PC-9 (cell line): Measurements from ENCODE around the gene TLE3. TPM values are rescaled to one million over a fixed set of nuclear protein-coding genes. Genes with fewer than 3 reads are reported as not detected.

Source experiments
- BruUV-seq: library from RNA; stranded (reverse); fragments of 400-500 nt; replicated peaks from 2 replicates; lab custom pipeline; 2021; lab: Mats Ljungman, UMichigan
- CTCF ChIA-PET: fragments of 300-600 bp; sonication (Branson Sonifier 250); formaldehyde crosslinking; loops from one replicate; lab custom pipeline; 2022; ENCODE audit warnings: antibody characterized with exemption; lab: Charles Lee
- POLR2A ChIA-PET: fragments of 300-600 bp; sonication (Branson Sonifier 250); formaldehyde crosslinking; loops from one replicate; lab custom pipeline; 2022; ENCODE audit warnings: antibody characterized with exemption; ENCODE audit not compliant: unreplicated experiment; lab: Charles Lee
- DNase-seq, 2 experiments: peaks; one replicate each; pipeline versions ENCODE4 v3.0.0 to v3.0.0-alpha.2; 2015 to 2022; ENCODE audit warnings: mixed read lengths in 1 of 2
- H2AFZ ChIP-seq: fragments of 200-600 bp; sonication (generic); 2 replicates; pipeline ENCODE4 v1.8.1; 2017; ENCODE audit warnings: antibody characterized with exemption
- H3F3A ChIP-seq: fragments of 200-600 bp; sonication (generic); 2 replicates; pipeline ENCODE4 v1.8.1; 2017; ENCODE audit warnings: antibody characterized with exemption, mild to moderate bottlenecking, low read depth; ENCODE audit not compliant: insufficient read depth
- H3K27ac ChIP-seq: fragments of 200-600 bp; sonication (generic); 2 replicates; pipeline ENCODE4 v1.6.1; 2016; ENCODE audit warnings: mixed run types
- H3K27me3 ChIP-seq: fragments of 200-600 bp; sonication (generic); 2 replicates; pipeline ENCODE4 v1.6.1; 2016; ENCODE audit warnings: low read depth, mixed run types; ENCODE audit not compliant: insufficient read depth
- H3K36me3 ChIP-seq: fragments of 200-600 bp; sonication (generic); 2 replicates; pipeline ENCODE4 v1.6.1; 2016; ENCODE audit warnings: low read depth, mixed run types
- H3K4me1 ChIP-seq: fragments of 200-600 bp; sonication (generic); replicated peaks from 2 replicates; pipeline ENCODE4 v1.6.1; 2016; ENCODE audit warnings: mixed run types; ENCODE audit not compliant: insufficient read depth
- H3K4me2 ChIP-seq: fragments of 200-600 bp; sonication (generic); 2 replicates; pipeline ENCODE4 v1.6.1; 2017; ENCODE audit warnings: mixed run types
- H3K4me3 ChIP-seq: fragments of 200-600 bp; sonication (generic); 2 replicates; pipeline ENCODE4 v1.6.1; 2016; ENCODE audit warnings: mixed run types
- H3K79me2 ChIP-seq: fragments of 200-600 bp; sonication (generic); 2 replicates; pipeline ENCODE4 v1.6.1; 2017; ENCODE audit warnings: low read depth, mixed run types
- H3K9me2 ChIP-seq: fragments of 200-600 bp; sonication (generic); 2 replicates; pipeline ENCODE4 v1.8.1; 2017; ENCODE audit warnings: mild to moderate bottlenecking; ENCODE audit not compliant: insufficient read depth
- H3K9me3 ChIP-seq: fragments of 200-600 bp; sonication (generic); 2 replicates; pipeline ENCODE4 v1.8.1; 2016; ENCODE audit warnings: low read depth; ENCODE audit not compliant: insufficient read depth
- H4K20me1 ChIP-seq: fragments of 200-600 bp; sonication (generic); 2 replicates; pipeline ENCODE4 v1.8.1; 2017; ENCODE audit not compliant: insufficient read depth
- CTCF ChIP-seq: fragments of 200-600 bp; sonication (generic); conservative IDR thresholded peaks from 2 replicates; pipeline ENCODE4 v1.6.1; 2017; ENCODE audit warnings: mixed run types, antibody characterized with exemption, mild to moderate bottlenecking, moderate library complexity
- EZH2 ChIP-seq: fragments of 200-600 bp; sonication (generic); IDR thresholded peaks from 2 replicates; pipeline ENCODE4 v1.8.0; 2017; ENCODE audit warnings: antibody characterized with exemption, low read depth
- intact Hi-C: fragments of 100-400 bp; cut with micrococcal nuclease; formaldehyde crosslinking; loops from one replicate; pipeline ENCODE4 v1.10.0; 2022; ENCODE audit not compliant: unreplicated experiment
- total RNA-seq: library from RNA; stranded (reverse); gene quantifications from 2 replicates; pipeline ENCODE4 v1.2.3, GENCODE V29; 2021

Gene TLE3
- total RNA-seq, 1 experiment from 2014 or later, result 51.3 TPM

GRCh38 chr15:70043590-70043989, 54.1 kb downstream of the TLE3 start:
- no peaks in the 10 kb centered on the region for H3K79me2 ChIP-seq
- no peak overlapping the region for H2AFZ ChIP-seq
- H4K20me1 ChIP-seq, result no peaks in the 10 kb centered on the region
- no peaks in the 10 kb centered on the region for H3K9me3 ChIP-seq
- no peak overlapping the region for H3K4me3 ChIP-seq
- H3K4me1 ChIP-seq, result no peaks in the 10 kb centered on the region
- no TSS peak for BruUV-seq
- H3K27ac ChIP-seq, result no peak overlapping the region
- H3K9me2 ChIP-seq, result no peaks in the 10 kb centered on the region
- H3K36me3 ChIP-seq, result no peaks in the 10 kb centered on the region
- no peak for TF ChIP-seq EZH2
- no peak for TF ChIP-seq CTCF
- CTCF ChIA-PET, result no interaction called here
- POLR2A ChIA-PET, result no interaction called here
- intact Hi-C loops, result no loop called here
- no peaks in the 10 kb centered on the region for H3K27me3 ChIP-seq
- H3K4me2 ChIP-seq, result no peak overlapping the region
- H3F3A ChIP-seq, result peaks cover 17% of the 10 kb centered on the region; the same call in 1 of the 2 replicates
- no peak for DNase-seq

GRCh38 chr15:70042553-70043214, 55.0 kb downstream of the TLE3 start:
- 0 out of 2 replicates have a peak, but pooled peaks cover 12% of the 10 kb centered on the region for H3F3A ChIP-seq
- H2AFZ ChIP-seq, result no peak overlapping the region
- no peaks in the 10 kb centered on the region for H3K9me2 ChIP-seq
- H3K36me3 ChIP-seq, result no peaks in the 10 kb centered on the region
- no peak for TF ChIP-seq CTCF
- no peak for TF ChIP-seq EZH2
- no peaks in the 10 kb centered on the region for H3K9me3 ChIP-seq
- no peaks in the 10 kb centered on the region for H3K27me3 ChIP-seq
- no peak overlapping the region for H3K4me3 ChIP-seq
- ChIA-PET CTCF (interaction anchor here (0.7 kb wide), 1 partner anchor 24 kb away, joined by 3 read pairs; no protein-coding TSS in a partner anchor), POLR2A (interaction anchor here (0.6 kb wide), 1 partner anchor 141 kb away, joined by 4 read pairs; no protein-coding TSS in a partner anchor)
- no peak for DNase-seq
- H3K79me2 ChIP-seq, result no peaks in the 10 kb centered on the region
- intact Hi-C loops, result no loop called here
- peaks cover 4% of the 10 kb centered on the region for H3K4me1 ChIP-seq
- H4K20me1 ChIP-seq, result no peaks in the 10 kb centered on the region
- no peak overlapping the region for H3K27ac ChIP-seq
- no TSS peak for BruUV-seq
- H3K4me2 ChIP-seq, result no peak overlapping the region

- H3F3A ChIP-seq, result peaks cover 6% of the 10 kb centered on the region; the same call in 1 of the 2 replicates
- H3K36me3 ChIP-seq, result no peaks in the 10 kb centered on the region
- intact Hi-C loops, result no loop called here
- TF ChIP-seq EZH2 (no peak), CTCF (no peak)
- no peak overlapping the region for H3K27ac ChIP-seq
- no TSS peak for BruUV-seq
- H3K9me3 ChIP-seq, result no peaks in the 10 kb centered on the region
- H3K79me2 ChIP-seq, result no peaks in the 10 kb centered on the region
- ChIA-PET POLR2A (no interaction called here), CTCF (interaction anchor here (0.6 kb wide), 1 partner anchor 312 kb away, joined by 3 read pairs; no protein-coding TSS in a partner anchor)
- H3K4me1 ChIP-seq, result peaks cover 24% of the 10 kb centered on the region
- no peak overlapping the region for H2AFZ ChIP-seq
- H3K9me2 ChIP-seq, result no peaks in the 10 kb centered on the region
- H3K4me2 ChIP-seq, result no peak overlapping the region
- no peaks in the 10 kb centered on the region for H3K27me3 ChIP-seq
- no peak overlapping the region for H3K4me3 ChIP-seq
- DNase-seq, result no peak
- no peaks in the 10 kb centered on the region for H4K20me1 ChIP-seq
Observed at GRCh38 chr15:70039917-70040316, 57.8 kb downstream of the TLE3 start.
